Sigmoid colon (tissue), 7 donors: ENCODE data around the gene TRIO. TPM values are rescaled to one million over a fixed set of nuclear protein-coding genes. Genes with fewer than 3 reads are reported as not detected.

Source experiments
- DNase-seq: peaks from one replicate; pipeline ENCODE4 v3.0.0-alpha.2; 2019
- H3K27ac ChIP-seq, 4 donors: fragments of 200-600 bp; sonication (generic); one replicate each; pipeline ENCODE4 v1.5.1; 2016 to 2019; ENCODE audit warnings: mild to moderate bottlenecking in 1 of 4
- H3K27me3 ChIP-seq, 3 donors: fragments of 200-600 bp; sonication (generic); one replicate each; pipeline ENCODE4 v1.5.1; 2019; ENCODE audit warnings: mild to moderate bottlenecking in 1 of 3
- H3K36me3 ChIP-seq, 4 donors: fragments of 200-600 bp; sonication (generic); one replicate each; pipeline ENCODE4 v1.5.1; 2016 to 2019
- H3K4me1 ChIP-seq, 4 donors: fragments of 200-600 bp; sonication (generic); one replicate each; pipeline ENCODE4 v1.5.1; 2017 to 2019
- H3K4me3 ChIP-seq, 4 donors: fragments of 200-600 bp; sonication (generic); one replicate each; pipeline ENCODE4 v1.5.1; 2017 to 2019; ENCODE audit warnings: mild to moderate bottlenecking in 2 of 4, moderate library complexity in 1 of 4
- H3K9me3 ChIP-seq, 4 donors: fragments of 200-600 bp in 3 of 4; sonication (generic) in 3 of 4; one replicate each; pipeline versions ENCODE4 v1.5.1 to v1.6.1; 2013 to 2019
- EP300 ChIP-seq, 4 donors: sonication (generic); formaldehyde crosslinking; IDR thresholded peaks; one replicate each; pipeline ENCODE4 v1.6.1; 2017; ENCODE audit warnings: antibody characterized with exemption in 4 of 4
- POLR2A ChIP-seq, 2 donors: fragments of 450-650 bp; IDR thresholded peaks; one replicate each; pipeline ENCODE4 v1.6.1; 2016; ENCODE audit warnings: antibody characterized with exemption in 2 of 2, mild to moderate bottlenecking in 2 of 2, moderate library complexity in 2 of 2
- POLR2AphosphoS5 ChIP-seq, 4 donors: sonication (generic); formaldehyde crosslinking; IDR thresholded peaks; one replicate each; pipeline ENCODE4 v1.6.1; 2017; ENCODE audit warnings: antibody characterized with exemption in 4 of 4
- WGBS, 2 donors: extraction: QIAGEN DNeasy Blood & Tissue Kit; methylation state at CpG; one replicate each; pipeline ENCODE4 v1.1.7; 2013; 5-methylcytosine and 5-hydroxymethylcytosine counted together
- intact Hi-C: fragments of 100-400 bp; cut with DNase I; formaldehyde crosslinking; loops from one replicate; pipeline ENCODE4 v1.15.1; 2023
- polyA plus RNA-seq, 3 donors: library from polyadenylated mRNA; stranded (reverse); fragments of 200-250 nt; gene quantifications; one replicate each; pipeline ENCODE4 v1.2.3, GENCODE V29; 2013
- total RNA-seq, 4 donors: library from RNA; depleted of rRNA; stranded (reverse); fragments of >200 nt; gene quantifications; one replicate each; pipeline ENCODE4 v1.1.0, GENCODE V29; 2016
- TF ChIP-seq, protein P1 (sequence below), 4 experiments: fragments of 450-650 bp in 3 of 4; fragments of 200-600 bp in 1 of 4; IDR thresholded peaks; one replicate each; pipeline ENCODE4 v1.5.1; 2016 to 2019; ENCODE audit warnings: antibody characterized with exemption in 4 of 4, mild to moderate bottlenecking in 3 of 4, moderate library complexity in 2 of 4
- donor health status: healthy with polysubstance abuse.
- donor health status: Bipolar disorder and iron deficiency.
- donor health status: healthy.

The TRIO gene
- total and polyA plus RNA-seq, 7 donors: 34.8 to 300 (median 119) TPM

GRCh38 chr5:14120176-14120575, 23.0 kb upstream of the TRIO start:
- no peaks in the 10 kb centered on the region for H3K9me3 ChIP-seq
- no peak for DNase-seq
- intact Hi-C loops: no loop called here
- H3K27me3 ChIP-seq: no peaks in the 10 kb centered on the region
- no peaks in the 10 kb centered on the region for H3K36me3 ChIP-seq
- H3K4me3 ChIP-seq: no peak overlapping the region
- H3K27ac ChIP-seq: no peak overlapping the region
- WGBS, 2 donors: 91 to 94% methylated on average over 4 of the region's 4 CpGs
- no peak for TF ChIP-seq EP300 (IDR thresholded peaks at IDR 0.05)
- TF ChIP-seq POLR2AphosphoS5 (IDR thresholded peaks at IDR 0.05): no peak
- TF ChIP-seq POLR2A (IDR thresholded peaks at IDR 0.05): no peak
- TF ChIP-seq, protein P1, sequence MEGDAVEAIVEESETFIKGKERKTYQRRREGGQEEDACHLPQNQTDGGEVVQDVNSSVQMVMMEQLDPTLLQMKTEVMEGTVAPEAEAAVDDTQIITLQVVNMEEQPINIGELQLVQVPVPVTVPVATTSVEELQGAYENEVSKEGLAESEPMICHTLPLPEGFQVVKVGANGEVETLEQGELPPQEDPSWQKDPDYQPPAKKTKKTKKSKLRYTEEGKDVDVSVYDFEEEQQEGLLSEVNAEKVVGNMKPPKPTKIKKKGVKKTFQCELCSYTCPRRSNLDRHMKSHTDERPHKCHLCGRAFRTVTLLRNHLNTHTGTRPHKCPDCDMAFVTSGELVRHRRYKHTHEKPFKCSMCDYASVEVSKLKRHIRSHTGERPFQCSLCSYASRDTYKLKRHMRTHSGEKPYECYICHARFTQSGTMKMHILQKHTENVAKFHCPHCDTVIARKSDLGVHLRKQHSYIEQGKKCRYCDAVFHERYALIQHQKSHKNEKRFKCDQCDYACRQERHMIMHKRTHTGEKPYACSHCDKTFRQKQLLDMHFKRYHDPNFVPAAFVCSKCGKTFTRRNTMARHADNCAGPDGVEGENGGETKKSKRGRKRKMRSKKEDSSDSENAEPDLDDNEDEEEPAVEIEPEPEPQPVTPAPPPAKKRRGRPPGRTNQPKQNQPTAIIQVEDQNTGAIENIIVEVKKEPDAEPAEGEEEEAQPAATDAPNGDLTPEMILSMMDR (IDR thresholded peaks at IDR 0.05): no peak
- H3K4me1 ChIP-seq: no peaks in the 10 kb centered on the region

GRCh38 chr5:14121552-14121951, 21.6 kb upstream of the TRIO start:
- Histone ChIP-seq H3K4me3 (no peak overlapping the region), H3K36me3 (no peaks in the 10 kb centered on the region), H3K9me3 (no peaks in the 10 kb centered on the region), H3K4me1 (no peaks in the 10 kb centered on the region), H3K27me3 (no peaks in the 10 kb centered on the region), H3K27ac (no peak overlapping the region)
- TF ChIP-seq POLR2AphosphoS5 (IDR thresholded peaks at IDR 0.05) (no peak), EP300 (IDR thresholded peaks at IDR 0.05) (no peak), POLR2A (IDR thresholded peaks at IDR 0.05) (no peak)
- TF ChIP-seq, protein P1 (IDR thresholded peaks at IDR 0.05): no peak
- WGBS, 2 donors: 88 to 94% methylated on average over 1 of the region's 1 CpG
- intact Hi-C loops: no loop called here
- no peak for DNase-seq

GRCh38 chr5:14122089-14122488, 21.1 kb upstream of the TRIO start:
- no peak overlapping the region for H3K27ac ChIP-seq
- H3K9me3 ChIP-seq: no peaks in the 10 kb centered on the region
- no peaks in the 10 kb centered on the region for H3K36me3 ChIP-seq
- DNase-seq: no peak
- no peaks in the 10 kb centered on the region for H3K27me3 ChIP-seq
- no peaks in the 10 kb centered on the region for H3K4me1 ChIP-seq
- intact Hi-C loops: no loop called here
- 96 to 98% methylated on average over 4 of the region's 4 CpGs for WGBS, 2 donors
- TF ChIP-seq, protein P1 (IDR thresholded peaks at IDR 0.05): no peak
- TF ChIP-seq EP300 (IDR thresholded peaks at IDR 0.05): no peak
- TF ChIP-seq POLR2A (IDR thresholded peaks at IDR 0.05): no peak
- no peak for TF ChIP-seq POLR2AphosphoS5 (IDR thresholded peaks at IDR 0.05)
- H3K4me3 ChIP-seq: no peak overlapping the region

DNA sequence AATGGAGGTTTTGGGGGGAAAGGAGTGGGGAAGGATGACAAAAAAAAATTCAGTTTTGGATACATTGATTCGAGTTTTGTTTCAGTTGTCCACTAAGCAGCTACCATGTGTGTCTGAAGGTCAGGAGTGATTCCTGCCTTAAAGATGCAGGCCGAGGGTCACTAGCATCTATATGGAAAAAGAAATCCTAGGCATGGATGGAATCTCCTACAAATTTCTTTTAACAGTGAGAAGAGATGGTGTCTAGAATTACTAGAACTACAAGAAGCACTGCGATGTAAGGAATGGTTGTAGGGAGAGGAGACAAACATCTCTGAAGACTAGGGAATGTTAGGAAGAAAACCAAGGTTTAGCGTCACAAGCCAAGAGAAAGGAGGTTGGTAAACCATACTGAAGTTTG, 19.6 kb upstream of the TRIO start:
- no peak overlapping the region for H3K27ac ChIP-seq
- intact Hi-C loops: no loop called here
- no peaks in the 10 kb centered on the region for H3K36me3 ChIP-seq
- TF ChIP-seq POLR2AphosphoS5 (IDR thresholded peaks at IDR 0.05) (no peak), EP300 (IDR thresholded peaks at IDR 0.05) (no peak), POLR2A (IDR thresholded peaks at IDR 0.05) (no peak)
- TF ChIP-seq, protein P1 (IDR thresholded peaks at IDR 0.05): no peak
- no peaks in the 10 kb centered on the region for H3K9me3 ChIP-seq
- H3K27me3 ChIP-seq: no peaks in the 10 kb centered on the region
- H3K4me1 ChIP-seq: no peaks in the 10 kb centered on the region
- no peak for DNase-seq
- 95 to 96% methylated on average over 4 of the region's 4 CpGs for WGBS, 2 donors
- no peak overlapping the region for H3K4me3 ChIP-seq

GRCh38 chr5:14123974-14124482, 19.1 kb upstream of the TRIO start:
- Histone ChIP-seq H3K9me3 (no peaks in the 10 kb centered on the region), H3K27ac (no peak overlapping the region), H3K27me3 (no peaks in the 10 kb centered on the region), H3K36me3 (no peaks in the 10 kb centered on the region), H3K4me3 (no peak overlapping the region), H3K4me1 (no peaks in the 10 kb centered on the region)
- no peak for TF ChIP-seq POLR2AphosphoS5 (IDR thresholded peaks at IDR 0.05)
- 96 to 97% methylated on average over 5 of the region's 5 CpGs for WGBS, 2 donors
- DNase-seq: no peak
- intact Hi-C loops: no loop called here
